GM12878 (cell line): ENCODE measurements around the gene CD164L2. TPM values are rescaled to one million over a fixed set of nuclear protein-coding genes. Genes with fewer than 3 reads are reported as not detected.

Experiments used
- ATAC-seq: fragments of 200-7000 bp; cut with Tn5 transposase; 3 replicates; pipeline ENCODE4 v1.9.1; 2020; ENCODE audit warnings: mild to moderate bottlenecking, moderate library complexity
- BruUV-seq: library from RNA; stranded (reverse); fragments of 400-500 nt; replicated peaks from 2 replicates; lab custom pipeline; 2021; lab: Mats Ljungman, UMichigan
- CTCF ChIA-PET: fragments of 300-600 bp; sonication (Branson Sonifier 250); formaldehyde crosslinking; extraction: SDS; loops from one replicate; lab custom pipeline; 2021; ENCODE audit warnings: inconsistent platforms; lab: Yijun Ruan, JAX
- POLR2A ChIA-PET: fragments of 350-600 bp; formaldehyde crosslinking; extraction: SDS; loops from one replicate; lab custom pipeline; 2021; ENCODE audit warnings: inconsistent platforms; lab: Charles Lee
- RAD21 ChIA-PET: fragments of 300-600 bp; sonication (Branson Sonifier 250); formaldehyde crosslinking; loops from one replicate; lab custom pipeline; 2023; ENCODE audit warnings: antibody characterized with exemption; ENCODE audit not compliant: unreplicated experiment; lab: Charles Lee
- SMC1A ChIA-PET: fragments of 300-600 bp; sonication (Branson Sonifier 250); formaldehyde crosslinking; loops from one replicate; lab custom pipeline; 2023; ENCODE audit not compliant: unreplicated experiment, uncharacterized antibody; lab: Charles Lee
- DNase-seq: peaks from one replicate; pipeline ENCODE4 v3.0.0-alpha.2; 2011; ENCODE audit warnings: low read depth, low spot score
- FAIRE-seq: peaks from 3 replicates; lab custom pipeline; 2011; peaks lifted over from hg19 to GRCh38; lab: Jason Lieb, UNC
- H2AFZ ChIP-seq: 2 replicates; pipeline ENCODE4 v1.6.0; 2011; ENCODE audit warnings: low read depth, low read length, control low read depth; ENCODE audit not compliant: control insufficient read depth
- H3K27ac ChIP-seq: 2 replicates; pipeline ENCODE4 v1.5.1; 2011; ENCODE audit warnings: control low read depth; ENCODE audit not compliant: control insufficient read depth, insufficient read depth
- H3K27me3 ChIP-seq, 2 experiments: replicated peaks in 1 of 2; 2 replicates each; pipeline versions ENCODE4 v1.6.0 to v1.6.1; 2011; ENCODE audit warnings: low read length in 1 of 2; ENCODE audit not compliant: control insufficient read depth in 2 of 2, insufficient read depth in 2 of 2
- H3K36me3 ChIP-seq, 2 experiments: 2 replicates each; pipeline ENCODE4 v1.5.1; 2011; ENCODE audit warnings: low read length in 1 of 2; ENCODE audit not compliant: control insufficient read depth in 2 of 2, insufficient read depth in 2 of 2
- H3K4me1 ChIP-seq: 2 replicates; pipeline ENCODE4 v1.6.1; 2011; ENCODE audit warnings: mild to moderate bottlenecking, low read length, moderate library complexity, mixed read lengths; ENCODE audit not compliant: control insufficient read depth, insufficient read depth
- H3K4me2 ChIP-seq: 2 replicates; pipeline ENCODE4 v1.6.0; 2011; ENCODE audit warnings: control low read depth; ENCODE audit not compliant: control insufficient read depth, insufficient read depth
- H3K4me3 ChIP-seq: fragments of 200-600 bp; sonication (generic); 2 replicates; pipeline ENCODE4 v1.5.1; 2016
- H3K79me2 ChIP-seq: 2 replicates; pipeline ENCODE4 v1.6.0; 2011; ENCODE audit warnings: low read length; ENCODE audit not compliant: control insufficient read depth, insufficient read depth
- H3K9ac ChIP-seq: 2 replicates; pipeline ENCODE4 v1.8.0; 2011; ENCODE audit warnings: low read length, control low read depth, mixed read lengths; ENCODE audit not compliant: control insufficient read depth, insufficient read depth
- H3K9me3 ChIP-seq: replicated peaks from 3 replicates; pipeline ENCODE4 v1.5.1; 2011; ENCODE audit warnings: mild to moderate bottlenecking, low read length; ENCODE audit not compliant: control insufficient read depth, insufficient read depth
- H4K20me1 ChIP-seq: 2 replicates; pipeline ENCODE4 v1.6.0; 2011; ENCODE audit not compliant: control insufficient read depth, insufficient read depth
- CTCF ChIP-seq, 3 experiments: IDR thresholded peaks in 2 of 3; conservative IDR thresholded peaks in 1 of 3; 2 replicates each; pipeline ENCODE4 v1.5.1; 2011; ENCODE audit warnings: low read depth in 3 of 3, low read length in 3 of 3, mild to moderate bottlenecking in 3 of 3, control low read depth in 2 of 3, moderate library complexity in 2 of 3, inconsistent platforms in 1 of 3, mixed read lengths in 1 of 3; ENCODE audit not compliant: control insufficient read depth in 2 of 3, insufficient read depth in 1 of 3; ENCODE audit errors: extremely low read depth in 1 of 3
- EP300 ChIP-seq, 2 experiments: fragments of 150-350 bp in 1 of 2; IDR thresholded peaks; 2 replicates each; pipeline ENCODE4 v1.6.1; 2011 to 2012; ENCODE audit warnings: low read depth in 2 of 2, low read length in 2 of 2, borderline replicate concordance in 1 of 2, improper control_type of control experiment in 1 of 2, inconsistent platforms in 1 of 2; ENCODE audit not compliant: control insufficient read depth in 1 of 2
- GATAD2B ChIP-seq: fragments of 450-650 bp; conservative IDR thresholded peaks from 2 replicates; pipeline ENCODE4 v1.6.1; 2017; ENCODE audit warnings: low read depth, mild to moderate bottlenecking, moderate library complexity
- NFXL1 ChIP-seq: fragments of 450-650 bp; IDR thresholded peaks from 2 replicates; pipeline ENCODE4 v1.6.1; 2017; ENCODE audit warnings: antibody characterized with exemption, mild to moderate bottlenecking, borderline replicate concordance
- NRF1 ChIP-seq: conservative IDR thresholded peaks from 2 replicates; pipeline ENCODE4 v1.6.1; 2011; ENCODE audit warnings: mild to moderate bottlenecking, low read depth, low read length, improper control_type of control experiment
- PBX3 ChIP-seq: IDR thresholded peaks from 2 replicates; pipeline ENCODE4 v1.6.1; 2011; ENCODE audit warnings: mild to moderate bottlenecking, low read depth, low read length, moderate library complexity; ENCODE audit not compliant: insufficient replicate concordance
- STAT1 ChIP-seq: fragments of 450-650 bp; conservative IDR thresholded peaks from 2 replicates; pipeline ENCODE4 v1.6.1; 2014; ENCODE audit warnings: antibody characterized with exemption, mild to moderate bottlenecking
- STAT3 ChIP-seq: IDR thresholded peaks from 2 replicates; pipeline ENCODE4 v1.6.1; 2011; ENCODE audit warnings: low read depth, low read length, improper control_type of control experiment
- WGBS: methylation state at CpG from one replicate; pipeline ENCODE4 v1.1.6; 2016; ENCODE audit warnings: low lambda C conversion rate; ENCODE audit not compliant: insufficient replicate concordance, insufficient coverage; ENCODE audit errors: missing lambda C conversion rate; 5-methylcytosine and 5-hydroxymethylcytosine counted together
- in situ Hi-C: fragments of 300-500 bp; cut with MboI; formaldehyde crosslinking; loops from 9 replicates; pipeline ENCODE4 v1.14.3; 2018; ENCODE audit warnings: mixed read lengths
- intact Hi-C: fragments of 100-400 bp; cut with micrococcal nuclease; formaldehyde crosslinking; loops from one replicate; pipeline ENCODE4 v1.14.2; 2022; ENCODE audit not compliant: unreplicated experiment
- polyA plus RNA-seq, 11 experiments: library from polyadenylated mRNA; depleted of rRNA in 4 of 11; unstranded in 6 of 11; stranded (reverse) in 5 of 11; fragments of >200 nt; fragmentation: Nextera tagmentation in 4 of 11; fragmentation: Illumina TruSeq in 1 of 11; extraction: Ambion mirVana in 4 of 11; extraction: Trizol in 1 of 11; gene quantifications; 1 replicate in 1 of 11; 2 replicates in 10 of 11; pipeline versions ENCODE4 v1.2.1 to v1.2.3, GENCODE V29; 2011 to 2016; ENCODE audit warnings: inconsistent platforms in 2 of 11, missing spikeins in 2 of 11, low read depth in 1 of 11
- total RNA-seq, 4 experiments: library from RNA; depleted of rRNA in 3 of 4; stranded (reverse); fragments of >200 nt in 3 of 4; fragmentation: Illumina TruSeq in 1 of 4; extraction: Trizol in 1 of 4; gene quantifications; 2 replicates each; pipeline versions ENCODE4 v1.2.1 to v1.2.3, GENCODE V29; 2013 to 2021
- TF ChIP-seq, protein P1 (sequence below): IDR thresholded peaks from 2 replicates; pipeline ENCODE4 v1.6.1; 2012; ENCODE audit warnings: low read depth, low read length, improper control_type of control experiment
- TF ChIP-seq, protein P2 (sequence below): fragments of 450-650 bp; IDR thresholded peaks from 2 replicates; pipeline ENCODE4 v1.6.1; 2017; ENCODE audit warnings: mild to moderate bottlenecking

Gene CD164L2
- total and polyA plus RNA-seq, 10 of the 15 experiments (the other 5 are each of a cell fraction or from before 2014, with no cell fraction given) = not detected

DNA sequence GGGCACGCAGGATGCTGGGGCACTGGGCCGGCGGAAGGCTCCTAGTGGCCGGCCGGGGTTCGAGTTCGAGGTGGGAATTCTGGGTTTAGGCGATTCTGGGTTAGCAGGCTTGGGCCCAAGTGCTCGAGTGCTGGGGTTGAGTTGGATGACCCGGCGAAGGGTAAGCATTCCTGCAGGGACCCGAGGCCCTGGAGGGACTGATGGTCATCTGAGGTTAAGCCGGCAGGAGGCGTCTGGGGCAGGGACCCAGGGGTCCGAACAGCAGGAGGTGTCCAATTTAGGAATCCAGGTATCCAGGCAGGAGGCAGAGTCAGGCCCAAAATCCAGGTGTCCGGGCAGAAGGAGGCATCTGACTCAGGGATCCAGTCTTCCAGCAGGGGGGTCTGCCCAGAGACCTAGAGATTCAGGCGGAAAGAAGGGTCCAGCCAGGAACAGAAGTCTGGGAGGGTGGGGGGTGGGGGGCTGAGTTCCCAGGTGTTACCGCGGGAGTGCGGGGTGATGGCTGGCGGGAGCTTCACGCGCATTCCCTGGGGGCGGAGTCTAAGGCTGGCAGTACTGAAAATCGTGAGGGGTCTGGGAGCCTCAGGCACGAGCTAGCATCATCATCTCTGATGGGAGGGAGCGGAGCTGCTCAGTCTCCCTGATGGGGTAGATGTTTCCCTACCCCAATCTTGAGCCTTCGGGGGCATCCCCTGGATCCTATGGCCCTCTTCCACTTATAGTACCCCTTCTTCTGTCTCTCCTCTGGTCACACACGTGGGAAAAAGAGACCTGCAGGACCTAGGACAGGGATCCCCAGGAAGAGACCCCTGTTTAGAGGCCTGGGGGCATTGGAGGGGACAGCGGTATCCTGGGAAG is 9.9 kb upstream of the CD164L2 start:
- DNase-seq (no peak), ATAC-seq (peak; percentile 2; the same call in 1 of the 3 replicates), FAIRE-seq (no peak)
- peak overlapping the region; percentile 67 for H3K9ac ChIP-seq
- intact Hi-C loops = loop anchor here (1.0 kb wide), 1 partner anchor 213 kb away; no protein-coding TSS in a partner anchor
- SMC1A ChIA-PET = no interaction called here
- peak overlapping the region; percentile 98 for H3K4me2 ChIP-seq
- in situ Hi-C loops = loop anchor here (5.0 kb wide), 3 partner anchors 91 to 291 kb away; no protein-coding TSS in a partner anchor
- peak overlapping the region; percentile 71 for H3K4me3 ChIP-seq
- no TSS peak for BruUV-seq
- no peaks in the 10 kb centered on the region for H3K79me2 ChIP-seq
- 0 out of 2 replicates have a peak, but pooled peaks have one; percentile 10 for TF ChIP-seq GATAD2B
- TF ChIP-seq, protein P1, sequence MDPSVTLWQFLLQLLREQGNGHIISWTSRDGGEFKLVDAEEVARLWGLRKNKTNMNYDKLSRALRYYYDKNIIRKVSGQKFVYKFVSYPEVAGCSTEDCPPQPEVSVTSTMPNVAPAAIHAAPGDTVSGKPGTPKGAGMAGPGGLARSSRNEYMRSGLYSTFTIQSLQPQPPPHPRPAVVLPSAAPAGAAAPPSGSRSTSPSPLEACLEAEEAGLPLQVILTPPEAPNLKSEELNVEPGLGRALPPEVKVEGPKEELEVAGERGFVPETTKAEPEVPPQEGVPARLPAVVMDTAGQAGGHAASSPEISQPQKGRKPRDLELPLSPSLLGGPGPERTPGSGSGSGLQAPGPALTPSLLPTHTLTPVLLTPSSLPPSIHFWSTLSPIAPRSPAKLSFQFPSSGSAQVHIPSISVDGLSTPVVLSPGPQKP = no peak
- no peak for TF ChIP-seq PBX3
- peak; percentile 1 to 32 (median 10); a peak in 1 of 6 replicates for TF ChIP-seq CTCF (IDR thresholded peaks at IDR 0.05 in 2 of 3, conservative IDR thresholded peaks at IDR 0.05 in 1 of 3; ENCODE audit: control insufficient read depth in 2 of 3, extremely low read depth in 1 of 3, insufficient read depth in 1 of 3, low read depth in 3 of 3, low read length in 3 of 3)
- TF ChIP-seq STAT3 = no peak
- TF ChIP-seq, protein P2, sequence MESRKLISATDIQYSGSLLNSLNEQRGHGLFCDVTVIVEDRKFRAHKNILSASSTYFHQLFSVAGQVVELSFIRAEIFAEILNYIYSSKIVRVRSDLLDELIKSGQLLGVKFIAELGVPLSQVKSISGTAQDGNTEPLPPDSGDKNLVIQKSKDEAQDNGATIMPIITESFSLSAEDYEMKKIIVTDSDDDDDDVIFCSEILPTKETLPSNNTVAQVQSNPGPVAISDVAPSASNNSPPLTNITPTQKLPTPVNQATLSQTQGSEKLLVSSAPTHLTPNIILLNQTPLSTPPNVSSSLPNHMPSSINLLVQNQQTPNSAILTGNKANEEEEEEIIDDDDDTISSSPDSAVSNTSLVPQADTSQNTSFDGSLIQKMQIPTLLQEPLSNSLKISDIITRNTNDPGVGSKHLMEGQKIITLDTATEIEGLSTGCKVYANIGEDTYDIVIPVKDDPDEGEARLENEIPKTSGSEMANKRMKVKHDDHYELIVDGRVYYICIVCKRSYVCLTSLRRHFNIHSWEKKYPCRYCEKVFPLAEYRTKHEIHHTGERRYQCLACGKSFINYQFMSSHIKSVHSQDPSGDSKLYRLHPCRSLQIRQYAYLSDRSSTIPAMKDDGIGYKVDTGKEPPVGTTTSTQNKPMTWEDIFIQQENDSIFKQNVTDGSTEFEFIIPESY = no peak
- TF ChIP-seq NFXL1 = no peak
- no peak for TF ChIP-seq NRF1
- no peak for TF ChIP-seq EP300 (IDR thresholded peaks at IDR 0.05; ENCODE audit: borderline replicate concordance in 1 of 2, control insufficient read depth in 1 of 2, low read depth in 2 of 2, low read length in 2 of 2)
- no peak for TF ChIP-seq STAT1
- no peaks in the 10 kb centered on the region for H3K27me3 ChIP-seq
- H3K36me3 ChIP-seq = no peaks in the 10 kb centered on the region
- no peak overlapping the region for H3K27ac ChIP-seq
- no peaks in the 10 kb centered on the region for H3K9me3 ChIP-seq
- H3K4me1 ChIP-seq = peaks cover 8% of the 10 kb centered on the region
- 42% methylated on average over 30 of the region's 30 CpGs for WGBS
- no peaks in the 10 kb centered on the region for H4K20me1 ChIP-seq
- CTCF ChIA-PET = interaction anchor here (1.4 to 13.5 kb wide), 3 partner anchors 36 to 214 kb away, joined by 4 to 265 read pairs (median 133); partner anchors contain the start of gene AHDC1
- RAD21 ChIA-PET = interaction anchor here (0.9 to 2.9 kb wide), 3 partner anchors 92 to 214 kb away, joined by 3 to 21 read pairs (median 5); no protein-coding TSS in a partner anchor
- POLR2A ChIA-PET = interaction anchor here (0.5 kb wide), 1 partner anchor 171 kb away, joined by 3 read pairs; no protein-coding TSS in a partner anchor
- peak overlapping the region; percentile 83 for H2AFZ ChIP-seq
